OCI-LY1 (cell line): ENCODE measurements around the gene LYRM7.

Experiments used
- CTCF ChIP-seq: fragments of 200-600 bp; sonication (generic), shearing (Covaris generic); IDR thresholded peaks from 2 replicates; pipeline ENCODE4 v1.5.1; 2017; ENCODE audit warnings: mild to moderate bottlenecking, antibody characterized with exemption, low read length, moderate library complexity, mixed read lengths
- EZH2 ChIP-seq: fragments of 200-600 bp; sonication (generic), shearing (Covaris generic); IDR thresholded peaks from 2 replicates; pipeline ENCODE4 v1.8.0; 2017; ENCODE audit warnings: borderline replicate concordance, mixed run types, mild to moderate bottlenecking, antibody characterized with exemption, low read length, moderate library complexity, mixed read lengths

- TF ChIP-seq CTCF (no peak), EZH2 (no peak)
Observed at GRCh38 chr5:131222731-131223130, 52.0 kb downstream of the LYRM7 start.
